Kidney (tissue), 14 donors: Measurements from ENCODE around the gene USP2. TPM values are rescaled to one million over a fixed set of nuclear protein-coding genes. Genes with fewer than 3 reads are reported as not detected.

Source experiments
- DNase-seq, 5 donors: peaks; one replicate each; pipeline ENCODE4 v3.0.0-alpha.2; 2013 to 2020
- FAIRE-seq: peaks from 2 replicates; lab custom pipeline; 2012; peaks lifted over from hg19 to GRCh38; lab: Jason Lieb, UNC
- H3K27ac ChIP-seq, 2 donors: one replicate each; pipeline ENCODE4 v1.7.0; 2013; ENCODE audit warnings: low read depth in 2 of 2, low read length in 2 of 2, inconsistent platforms in 1 of 2
- H3K27me3 ChIP-seq: one replicate; pipeline ENCODE4 v1.7.1; 2013; ENCODE audit warnings: low read length, inconsistent platforms; ENCODE audit not compliant: control insufficient read depth, insufficient read depth
- H3K36me3 ChIP-seq, 3 donors: one replicate each; pipeline versions ENCODE4 v1.7.0 to v1.7.1; 2013; ENCODE audit warnings: low read length in 3 of 3, control low read depth in 1 of 3, inconsistent platforms in 1 of 3; ENCODE audit not compliant: insufficient read depth in 3 of 3, control insufficient read depth in 2 of 3
- H3K4me1 ChIP-seq, 3 donors: one replicate each; pipeline versions ENCODE4 v1.7.0 to v1.7.1; 2013; ENCODE audit warnings: low read length in 3 of 3, inconsistent platforms in 1 of 3, low read depth in 1 of 3; ENCODE audit not compliant: control insufficient read depth in 2 of 3, insufficient read depth in 2 of 3
- H3K4me3 ChIP-seq, 3 donors: one replicate each; pipeline versions ENCODE4 v1.7.0 to v1.8.1; 2013; ENCODE audit warnings: low read length in 3 of 3, control low read depth in 1 of 3, inconsistent platforms in 1 of 3
- H3K9ac ChIP-seq, 3 donors: one replicate each; pipeline versions ENCODE4 v1.7.0 to v1.7.1; 2013; ENCODE audit warnings: low read length in 3 of 3, control low read depth in 1 of 3, inconsistent platforms in 1 of 3
- H3K9me3 ChIP-seq, 3 donors: one replicate each; pipeline versions ENCODE4 v1.7.0 to v1.7.1; 2013; ENCODE audit warnings: low read length in 3 of 3, control low read depth in 1 of 3, inconsistent platforms in 1 of 3; ENCODE audit not compliant: control insufficient read depth in 2 of 3, insufficient read depth in 1 of 3
- intact Hi-C: fragments of 100-400 bp; cut with DNase I; formaldehyde crosslinking; loops from one replicate; pipeline ENCODE4 v1.11.1; 2022
- polyA plus RNA-seq: library from polyadenylated mRNA; stranded (reverse); fragments of 350-450 nt; fragmentation: Illumina TruSeq; extraction: RNeasy Lipid Tissue Mini Kit (QIAGEN cat#74804); gene quantifications from one replicate; pipeline ENCODE4 v1.2.3, GENCODE V29; 2014; ENCODE audit warnings: low read depth, low replicate concordance; ENCODE audit not compliant: insufficient read depth
- total RNA-seq: library from RNA; stranded (reverse); fragmentation: NEBNext Ultra II Directional; extraction: Animal tissue kit (Norgen Biotek cat#: 25700); gene quantifications from one replicate; pipeline ENCODE4 v1.2.1, GENCODE V29; 2021
- TF ChIP-seq, protein P1 (sequence below): IDR thresholded peaks from 3 replicates; pipeline ENCODE4 v1.5.1; 2012; ENCODE audit warnings: mild to moderate bottlenecking, moderate library complexity, borderline replicate concordance; ENCODE audit not compliant: insufficient read depth; ENCODE audit errors: extremely low read depth
- donor health status: control.
- donor health status: control.
- donor health status: control.
- donor health status: control.
- donor health status: control.
- donor health status: DM: yes; HTN: yes; CAD: no.
- donor health status: Normal renal cell carcinoma (clear cell type).

Gene USP2
- total and polyA plus RNA-seq, 2 donors from 2014 or later: 30.4 to 57.6 TPM

DNA sequence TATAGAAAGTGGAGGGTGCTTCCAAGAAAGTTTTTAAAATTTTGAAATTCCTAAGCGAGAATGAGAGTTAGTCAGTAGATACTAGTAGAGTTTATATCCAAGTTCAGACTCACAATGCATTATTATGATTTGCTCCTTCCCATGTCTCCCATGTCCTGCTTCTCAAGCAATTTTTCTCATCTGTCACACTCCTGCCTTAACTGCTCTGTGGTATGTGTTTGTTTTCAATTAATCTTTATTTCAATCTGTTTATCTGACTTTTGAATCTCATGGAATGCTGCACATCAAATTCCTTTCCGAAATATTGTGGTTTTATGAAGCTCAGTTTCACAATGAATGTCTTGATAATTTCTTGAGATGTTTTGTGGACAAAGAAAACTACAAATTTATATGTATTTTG lies 23.4 kb upstream of the USP2 start:
- DNase-seq (no peak), FAIRE-seq (no peak)
- H3K9ac ChIP-seq: no peak overlapping the region
- TF ChIP-seq, protein P1, sequence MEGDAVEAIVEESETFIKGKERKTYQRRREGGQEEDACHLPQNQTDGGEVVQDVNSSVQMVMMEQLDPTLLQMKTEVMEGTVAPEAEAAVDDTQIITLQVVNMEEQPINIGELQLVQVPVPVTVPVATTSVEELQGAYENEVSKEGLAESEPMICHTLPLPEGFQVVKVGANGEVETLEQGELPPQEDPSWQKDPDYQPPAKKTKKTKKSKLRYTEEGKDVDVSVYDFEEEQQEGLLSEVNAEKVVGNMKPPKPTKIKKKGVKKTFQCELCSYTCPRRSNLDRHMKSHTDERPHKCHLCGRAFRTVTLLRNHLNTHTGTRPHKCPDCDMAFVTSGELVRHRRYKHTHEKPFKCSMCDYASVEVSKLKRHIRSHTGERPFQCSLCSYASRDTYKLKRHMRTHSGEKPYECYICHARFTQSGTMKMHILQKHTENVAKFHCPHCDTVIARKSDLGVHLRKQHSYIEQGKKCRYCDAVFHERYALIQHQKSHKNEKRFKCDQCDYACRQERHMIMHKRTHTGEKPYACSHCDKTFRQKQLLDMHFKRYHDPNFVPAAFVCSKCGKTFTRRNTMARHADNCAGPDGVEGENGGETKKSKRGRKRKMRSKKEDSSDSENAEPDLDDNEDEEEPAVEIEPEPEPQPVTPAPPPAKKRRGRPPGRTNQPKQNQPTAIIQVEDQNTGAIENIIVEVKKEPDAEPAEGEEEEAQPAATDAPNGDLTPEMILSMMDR: no peak
- H3K4me1 ChIP-seq: peaks cover 0 to 8% (median 0%) of the 10 kb centered on the region in 3 donors
- H3K9me3 ChIP-seq: peaks cover 0 to 9% (median 0%) of the 10 kb centered on the region in 3 donors
- no peaks in the 10 kb centered on the region for H3K36me3 ChIP-seq
- H3K27me3 ChIP-seq: no peaks in the 10 kb centered on the region
- intact Hi-C loops: no loop called here
- H3K4me3 ChIP-seq: no peak overlapping the region
- no peak overlapping the region for H3K27ac ChIP-seq

DNA sequence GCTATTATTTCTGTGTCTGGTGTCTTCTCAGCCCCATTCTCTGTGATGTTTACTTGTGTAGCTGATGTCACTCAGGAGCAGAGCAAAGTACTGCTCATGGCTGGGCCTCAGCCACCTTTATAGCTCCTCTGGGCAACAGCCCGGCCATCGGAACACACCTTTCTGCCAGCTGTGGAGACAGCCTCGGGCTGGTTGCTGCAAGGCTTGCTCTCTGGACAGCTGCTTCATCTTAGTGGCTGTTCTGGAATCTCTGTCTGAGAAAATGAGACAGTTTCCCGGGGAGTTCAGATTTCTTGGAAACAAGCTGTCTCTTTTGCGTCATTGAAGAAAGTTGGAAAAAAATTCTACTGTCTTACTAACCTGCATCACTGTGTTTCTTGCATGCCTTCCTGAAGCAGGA lies 21.5 kb upstream of the USP2 start:
- intact Hi-C loops: no loop called here
- H3K4me1 ChIP-seq: peaks cover 0 to 8% (median 0%) of the 10 kb centered on the region in 3 donors

DNA sequence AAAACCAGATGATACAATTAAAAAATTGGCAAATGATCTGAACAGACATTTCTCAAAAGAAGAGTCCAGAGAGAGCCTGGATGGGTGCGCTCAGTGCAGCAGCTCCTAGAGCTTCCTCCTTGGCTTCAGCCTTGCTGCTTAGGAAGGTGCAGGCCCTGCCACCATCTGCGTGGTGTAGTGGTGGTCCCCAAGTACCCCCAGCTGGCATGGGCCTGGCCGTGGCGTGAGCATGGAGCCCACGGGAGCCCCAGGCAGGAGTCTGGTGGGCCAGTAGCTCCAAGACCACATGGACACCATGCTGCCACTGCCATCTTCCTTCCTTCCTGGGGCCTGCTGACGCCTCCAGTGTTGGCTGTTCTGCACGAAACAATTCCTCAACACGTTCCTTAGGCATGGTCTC lies 21.0 kb upstream of the USP2 start:
- intact Hi-C loops: no loop called here
- no peaks in the 10 kb centered on the region for H3K27me3 ChIP-seq
- DNase-seq: no peak

More for the DNA sequence above, 21.5 kb upstream of the USP2 start:
- peaks cover 0 to 17% (median 0%) of the 10 kb centered on the region in 3 donors for H3K9me3 ChIP-seq
- H3K36me3 ChIP-seq: no peaks in the 10 kb centered on the region
- TF ChIP-seq, protein P1: no peak
- no peak overlapping the region for H3K9ac ChIP-seq
- FAIRE-seq (no peak), DNase-seq (peak in 1 of 5 donors; percentile 42)
- no peak overlapping the region for H3K27ac ChIP-seq
- no peaks in the 10 kb centered on the region for H3K27me3 ChIP-seq
- no peak overlapping the region for H3K4me3 ChIP-seq

More for the DNA sequence above, 21.0 kb upstream of the USP2 start:
- peaks cover 0 to 8% (median 0%) of the 10 kb centered on the region in 3 donors for H3K4me1 ChIP-seq
- no peak overlapping the region for H3K4me3 ChIP-seq
- no peak overlapping the region for H3K9ac ChIP-seq
- H3K36me3 ChIP-seq: no peaks in the 10 kb centered on the region
- TF ChIP-seq, protein P1: no peak
- H3K9me3 ChIP-seq: peaks cover 0 to 19% (median 0%) of the 10 kb centered on the region in 3 donors
- no peak overlapping the region for H3K27ac ChIP-seq
- no peak for FAIRE-seq
